Mesodermal cell (in vitro differentiated cells): Measurements from ENCODE around the gene NPC1.
A peak's percentile ranks its signal among the peaks of the same experiment; 100 is the strongest.
"Not testable (repeated sequence)": the region's sequence is repeated elsewhere in the genome, so short reads cannot be mapped to it uniquely, and the experiment has no call there.

Experiments used
- H3K27ac ChIP-seq: 2 replicates; pipeline ENCODE4 v1.7.0; 2013; ENCODE audit warnings: mild to moderate bottlenecking, low read depth, low read length, moderate library complexity; ENCODE audit not compliant: severe bottlenecking
- H3K36me3 ChIP-seq: 2 replicates; pipeline ENCODE4 v1.7.1; 2013; ENCODE audit warnings: mild to moderate bottlenecking, low read length, moderate library complexity; ENCODE audit not compliant: control insufficient read depth, insufficient read depth
- H3K4me1 ChIP-seq: one replicate; pipeline ENCODE4 v1.7.1; 2013; ENCODE audit warnings: mild to moderate bottlenecking, low read length; ENCODE audit not compliant: insufficient read depth, control insufficient read depth, poor library complexity, severe bottlenecking
- H3K4me3 ChIP-seq: 2 replicates; pipeline ENCODE4 v1.7.0; 2013; ENCODE audit warnings: low read length, control low read depth, mild to moderate bottlenecking; ENCODE audit not compliant: insufficient read depth, poor library complexity, severe bottlenecking; ENCODE audit errors: extremely low read depth
- H3K9me3 ChIP-seq: 2 replicates; pipeline ENCODE4 v1.7.1; 2013; ENCODE audit warnings: mild to moderate bottlenecking, low read length, moderate library complexity; ENCODE audit not compliant: control insufficient read depth
- WGBS, 2 experiments: methylation state at CpG; one replicate each; pipeline ENCODE4 v1.1.5; 2013; ENCODE audit warnings: missing lambda C conversion rate in 2 of 2; ENCODE audit not compliant: insufficient coverage in 2 of 2; 5-methylcytosine and 5-hydroxymethylcytosine counted together

The NPC1 gene

DNA sequence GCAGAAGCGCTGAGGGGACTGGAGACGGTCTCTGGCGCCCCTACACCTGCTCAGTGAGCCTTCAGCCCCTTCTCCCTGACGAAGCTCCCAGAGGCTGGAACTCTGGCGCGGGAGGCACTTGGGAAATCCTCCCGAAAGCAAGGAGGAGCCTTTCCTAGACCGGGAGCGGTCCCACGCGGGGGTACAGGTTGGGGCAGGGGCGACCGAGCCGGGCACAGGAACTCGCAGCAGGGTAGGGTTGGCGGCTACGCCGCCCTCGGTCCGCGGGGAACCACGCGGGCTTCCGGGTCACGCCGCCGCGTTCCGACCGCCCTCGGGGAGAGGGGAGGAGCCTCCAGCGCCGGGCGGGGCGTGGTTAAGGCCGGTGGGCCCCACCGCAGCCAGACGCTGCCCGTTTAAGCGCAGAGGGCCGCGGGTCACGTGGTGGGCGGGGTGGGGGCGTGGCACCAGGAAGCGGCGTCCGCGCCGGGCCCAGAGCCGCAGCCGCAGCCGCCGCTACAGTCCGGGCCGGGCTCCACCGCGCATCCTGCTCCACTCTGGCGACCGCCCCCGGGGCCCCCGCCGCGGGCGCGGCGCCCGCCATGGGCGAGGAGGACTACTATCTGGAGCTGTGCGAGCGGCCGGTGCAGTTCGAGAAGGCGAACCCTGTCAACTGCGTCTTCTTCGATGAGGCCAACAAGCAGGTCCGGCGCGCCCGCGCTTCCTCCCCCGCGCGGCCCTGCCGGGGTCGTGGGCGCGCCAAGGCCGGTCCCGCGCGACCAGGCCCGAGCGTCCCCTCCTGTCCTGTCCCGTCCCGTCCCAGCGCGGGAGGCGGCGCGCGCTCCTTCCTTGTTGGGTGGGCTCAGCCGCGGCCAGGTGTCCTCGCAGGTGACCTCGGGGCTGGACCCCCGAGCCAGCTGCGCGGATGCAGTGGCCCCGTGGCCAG lies 83.0 kb downstream of the NPC1 start, which contains the start of gene RMC1:
Gene RMC1, plus strand, starts transcription at position 474 of the 925 bp plus-strand sequence. Its CDS starts 108 bp downstream, at position 582.
- Histone ChIP-seq H3K27ac (peak within 1 kb of the TSS; percentile 37), H3K9me3 (no peaks in the 10 kb centered on the region), H3K36me3 (peaks cover 20% of the 10 kb centered on the region), H3K4me3 (peak within 1 kb of the TSS; percentile 84), H3K4me1 (peaks cover 8% of the 10 kb centered on the region)
- WGBS, 2 experiments, result 0 to 1% methylated on average over 86 to 99 of the region's 110 CpGs

GRCh38 chr18:23502516-23503037 lies 83.7 kb downstream of the NPC1 start:
- H3K36me3 ChIP-seq, result peaks cover 17% of the 10 kb centered on the region
- no peak overlapping the region for H3K27ac ChIP-seq
- peaks cover 8% of the 10 kb centered on the region for H3K4me1 ChIP-seq
- WGBS, 2 experiments, result 24 to 36% methylated on average over 5 of the region's 6 CpGs
- peak overlapping the region; percentile 84 for H3K4me3 ChIP-seq
- no peaks in the 10 kb centered on the region for H3K9me3 ChIP-seq

GRCh38 chr18:23501626-23502025 lies 84.7 kb downstream of the NPC1 start:
- peaks cover 8% of the 10 kb centered on the region for H3K4me1 ChIP-seq
- no peaks in the 10 kb centered on the region for H3K9me3 ChIP-seq
- H3K27ac ChIP-seq, result no peak overlapping the region
- no peak overlapping the region for H3K4me3 ChIP-seq
- WGBS, 2 experiments, result 81 to 97% methylated on average over 5 to 6 of the region's 6 CpGs
- H3K36me3 ChIP-seq, result peaks cover 11% of the 10 kb centered on the region

GRCh38 chr18:23499291-23499781 lies 87.0 kb downstream of the NPC1 start:
- Histone ChIP-seq H3K9me3 (no peaks in the 10 kb centered on the region), H3K4me1 (peaks cover 3% of the 10 kb centered on the region), H3K4me3 (no peak overlapping the region), H3K27ac (peak overlapping the region; percentile 52), H3K36me3 (no peaks in the 10 kb centered on the region)
- 69 to 92% methylated on average over 4 to 8 of the region's 11 CpGs for WGBS, 2 experiments

GRCh38 chr18:23498877-23499276 lies 87.4 kb downstream of the NPC1 start:
- H3K4me1 ChIP-seq, result no peaks in the 10 kb centered on the region
- no peak overlapping the region for H3K4me3 ChIP-seq
- no peaks in the 10 kb centered on the region for H3K36me3 ChIP-seq
- peak overlapping the region; percentile 52 for H3K27ac ChIP-seq
- 10 to 31% methylated on average over 3 to 4 of the region's 5 CpGs for WGBS, 2 experiments
- H3K9me3 ChIP-seq, result no peaks in the 10 kb centered on the region

- 100% methylated on average over 1 of the region's 2 CpGs; no CpG with 5 or more reads in 1 of the 2 experiments for WGBS, 2 experiments
- Histone ChIP-seq H3K27ac (no peak overlapping the region), H3K4me3 (no peak overlapping the region), H3K9me3 (no peaks in the 10 kb centered on the region), H3K36me3 (no peaks in the 10 kb centered on the region), H3K4me1 (no peaks in the 10 kb centered on the region)
These were observed 88.2 kb downstream of the NPC1 start for GRCh38 chr18:23498117-23498516.

GRCh38 chr18:23495723-23496440 lies 90.4 kb downstream of the NPC1 start:
- H3K9me3 ChIP-seq, result no peaks in the 10 kb centered on the region
- whole genome bisulfite sequencing, 2 experiments, result 95 to 96% methylated on average over 9 of the region's 12 CpGs
- H3K36me3 ChIP-seq, result no peaks in the 10 kb centered on the region
- no peaks in the 10 kb centered on the region for H3K4me1 ChIP-seq
- no peak overlapping the region for H3K27ac ChIP-seq
- no peak overlapping the region for H3K4me3 ChIP-seq

DNA sequence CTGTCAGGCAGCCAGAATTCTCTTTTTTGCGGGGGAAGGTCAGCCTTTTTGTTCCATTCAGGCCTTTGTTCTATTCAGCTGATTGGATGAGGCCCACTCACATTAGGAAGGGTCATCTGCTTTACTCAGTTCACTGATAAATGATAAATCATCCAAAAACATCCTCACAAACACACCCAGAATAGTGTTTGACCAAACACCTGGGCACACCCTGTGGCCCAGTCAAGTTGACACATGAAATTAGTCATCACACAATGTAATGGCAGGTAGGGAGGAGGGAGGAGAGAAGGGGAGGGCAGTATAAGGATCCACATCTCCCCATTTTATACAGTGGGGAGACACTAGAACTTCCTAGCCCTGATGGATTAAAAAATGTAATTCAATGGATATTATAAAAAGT lies 91.3 kb downstream of the NPC1 start:
- H3K9me3 ChIP-seq, result peaks cover 5% of the 10 kb centered on the region
- 89 to 100% methylated on average over 1 of the region's 1 CpG for whole genome bisulfite sequencing, 2 experiments
- no peak overlapping the region for H3K27ac ChIP-seq
- no peak overlapping the region for H3K4me3 ChIP-seq
- H3K36me3 ChIP-seq, result no peaks in the 10 kb centered on the region
- H3K4me1 ChIP-seq, result no peaks in the 10 kb centered on the region

DNA sequence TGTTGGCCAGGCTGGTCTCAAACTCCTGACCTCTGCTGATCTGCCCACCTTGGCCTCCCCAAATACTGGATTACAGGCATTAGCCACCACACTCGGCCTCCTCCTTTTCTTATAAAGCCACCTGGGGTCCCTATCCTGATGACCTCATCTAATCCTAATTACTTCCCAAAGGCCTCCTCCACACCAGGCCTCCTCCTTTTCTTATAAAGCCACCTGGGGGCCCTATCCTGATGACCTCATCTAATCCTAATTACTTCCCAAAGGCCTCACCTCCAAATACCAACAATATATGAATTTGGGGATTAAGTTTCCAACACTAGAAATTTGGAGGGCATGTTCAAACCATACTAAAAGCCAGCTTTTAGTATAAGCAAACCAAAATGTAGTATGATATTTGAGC lies 92.7 kb downstream of the NPC1 start:
- no peak overlapping the region for H3K4me3 ChIP-seq
- peaks cover 5% of the 10 kb centered on the region for H3K9me3 ChIP-seq
- no peaks in the 10 kb centered on the region for H3K4me1 ChIP-seq
- WGBS, 2 experiments, result 83 to 100% methylated on average over 1 of the region's 1 CpG
- no peak overlapping the region for H3K27ac ChIP-seq
- H3K36me3 ChIP-seq, result no peaks in the 10 kb centered on the region

DNA sequence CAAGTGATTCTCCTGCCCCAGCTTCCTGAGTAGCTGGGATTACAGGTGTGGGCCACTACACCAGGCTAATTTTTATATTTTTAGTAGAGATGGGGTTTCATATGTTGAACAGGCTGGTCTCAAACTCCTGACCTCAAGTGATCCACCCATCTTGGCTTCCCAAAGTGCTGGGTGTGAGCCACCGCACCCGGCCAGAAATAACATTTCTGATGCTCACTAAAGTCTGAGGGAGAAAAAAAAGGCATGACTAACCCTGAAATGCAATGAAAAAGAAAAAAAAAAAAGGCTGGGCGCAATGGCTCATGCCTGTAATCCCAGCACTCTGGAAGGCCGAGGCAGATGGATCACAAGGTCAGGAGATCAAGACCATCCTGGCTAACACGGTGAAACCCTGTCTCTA lies 96.7 kb downstream of the NPC1 start:
- not testable (repeated sequence) for H3K36me3 ChIP-seq, H3K27ac ChIP-seq, H3K9me3 ChIP-seq, H3K4me1 ChIP-seq, H3K4me3 ChIP-seq
- 83 to 92% methylated on average over 2 to 4 of the region's 5 CpGs for WGBS, 2 experiments
